Endothelial cell of umbilical vein (primary cell): ENCODE measurements around the gene TTLL4. TPM values are rescaled to one million over a fixed set of nuclear protein-coding genes. Genes with fewer than 3 reads are reported as not detected.

ENCODE experiments used
- BruUV-seq: library from RNA; stranded (reverse); fragments of 400-500 nt; replicated peaks from 2 replicates; lab custom pipeline; 2021; lab: Mats Ljungman, UMichigan
- CTCF ChIA-PET: fragments of 300-600, 350-600 bp; sonication (Branson Sonifier 250); formaldehyde crosslinking; loops from one replicate; lab custom pipeline; 2021; ENCODE audit warnings: antibody characterized with exemption, inconsistent platforms; lab: Charles Lee
- POLR2A ChIA-PET: fragments of 300-600, 350-600 bp; sonication (Branson Sonifier 250); formaldehyde crosslinking; loops from one replicate; lab custom pipeline; 2021; ENCODE audit warnings: antibody characterized with exemption, inconsistent platforms; lab: Charles Lee
- DNase-seq: peaks from one replicate; pipeline ENCODE4 v3.0.0-alpha.2; 2011; ENCODE audit warnings: low read depth, low spot score
- FAIRE-seq: peaks from 2 replicates; lab custom pipeline; 2011; peaks lifted over from hg19 to GRCh38; lab: Jason Lieb, UNC
- H2AFZ ChIP-seq: 2 replicates; pipeline ENCODE4 v1.6.0; 2012; ENCODE audit warnings: low read depth, low read length, control low read depth, inconsistent platforms
- H3K27ac ChIP-seq: 2 replicates; pipeline ENCODE4 v1.5.1; 2011; ENCODE audit warnings: low read depth, mild to moderate bottlenecking, control low read depth, low read length, moderate library complexity; ENCODE audit not compliant: insufficient read depth
- H3K27me3 ChIP-seq, 2 experiments: 2 replicates each; pipeline versions ENCODE4 v1.6.0 to v1.6.1; 2011; ENCODE audit warnings: low read length in 2 of 2, mixed read lengths in 1 of 2; ENCODE audit not compliant: control insufficient read depth in 2 of 2, insufficient read depth in 2 of 2
- H3K36me3 ChIP-seq, 2 experiments: 2 replicates in 1 of 2; 3 replicates in 1 of 2; pipeline ENCODE4 v1.5.1; 2011; ENCODE audit warnings: low read length in 2 of 2, mild to moderate bottlenecking in 1 of 2, moderate library complexity in 1 of 2; ENCODE audit not compliant: control insufficient read depth in 2 of 2, insufficient read depth in 2 of 2; ENCODE audit errors: extremely low read depth in 1 of 2
- H3K4me1 ChIP-seq: 3 replicates; pipeline ENCODE4 v1.5.1; 2011; ENCODE audit warnings: mild to moderate bottlenecking, low read length; ENCODE audit not compliant: control insufficient read depth, insufficient read depth; ENCODE audit errors: extremely low read depth
- H3K4me2 ChIP-seq: 2 replicates; pipeline ENCODE4 v1.6.1; 2011; ENCODE audit warnings: low read length, control low read depth, mixed read lengths; ENCODE audit not compliant: insufficient read depth
- H3K4me3 ChIP-seq, 3 experiments: fragments of 200-600 bp in 1 of 3; sonication (generic), shearing (Covaris generic) in 1 of 3; replicated peaks in 1 of 3; 2 replicates each; pipeline ENCODE4 v1.5.1; 2011 to 2016; ENCODE audit warnings: control low read depth in 3 of 3, low read length in 3 of 3, mild to moderate bottlenecking in 2 of 3, inconsistent platforms in 1 of 3, low read depth in 1 of 3, moderate library complexity in 1 of 3; ENCODE audit not compliant: insufficient read depth in 1 of 3
- H3K79me2 ChIP-seq: 2 replicates; pipeline ENCODE4 v1.6.0; 2012; ENCODE audit warnings: low read length, inconsistent platforms; ENCODE audit not compliant: control insufficient read depth, insufficient read depth
- H3K9ac ChIP-seq: replicated peaks from 2 replicates; pipeline ENCODE3; 2011; ENCODE audit warnings: low read length, control low read depth; ENCODE audit not compliant: insufficient read depth; ENCODE audit errors: extremely low read depth
- H3K9me1 ChIP-seq: replicated peaks from 3 replicates; pipeline ENCODE4 v1.6.0; 2011; ENCODE audit warnings: mild to moderate bottlenecking, low read length; ENCODE audit not compliant: control insufficient read depth, insufficient read depth; ENCODE audit errors: extremely low read depth
- H3K9me3 ChIP-seq: replicated peaks from 2 replicates; pipeline ENCODE4 v1.5.1; 2012; ENCODE audit warnings: low read length, inconsistent platforms; ENCODE audit not compliant: control insufficient read depth, insufficient read depth
- H4K20me1 ChIP-seq: replicated peaks from 2 replicates; pipeline ENCODE3; 2011; ENCODE audit warnings: mild to moderate bottlenecking, low read length; ENCODE audit not compliant: control insufficient read depth, insufficient read depth; ENCODE audit errors: extremely low read depth
- EZH2 ChIP-seq: IDR thresholded peaks from 2 replicates; pipeline ENCODE4 v1.6.1; 2012; ENCODE audit warnings: borderline replicate concordance, low read depth, mild to moderate bottlenecking, moderate library complexity, low read length, inconsistent platforms; ENCODE audit not compliant: severe bottlenecking
- FOS ChIP-seq: IDR thresholded peaks from 2 replicates; pipeline ENCODE4 v1.6.1; 2011; ENCODE audit warnings: mild to moderate bottlenecking, low read length, moderate library complexity, borderline replicate concordance; ENCODE audit not compliant: insufficient read depth
- GATA2 ChIP-seq: IDR thresholded peaks from 2 replicates; pipeline ENCODE4 v1.7.0; 2011; ENCODE audit warnings: low read depth, mild to moderate bottlenecking, moderate library complexity, mixed read lengths, low read length; ENCODE audit not compliant: insufficient read length, insufficient read depth
- JUN ChIP-seq: IDR thresholded peaks from 2 replicates; pipeline ENCODE4 v1.6.1; 2011; ENCODE audit warnings: borderline replicate concordance, low read depth; ENCODE audit not compliant: insufficient read length, insufficient read depth
- MYC ChIP-seq: IDR thresholded peaks from one replicate; pipeline ENCODE4 v1.6.1; 2011; ENCODE audit warnings: mild to moderate bottlenecking, low read depth, low read length
- POLR2A ChIP-seq: IDR thresholded peaks from 2 replicates; pipeline ENCODE4 v1.6.1; 2012; ENCODE audit warnings: low read depth, mild to moderate bottlenecking, control low read depth, low read length
- POLR2AphosphoS5 ChIP-seq: IDR thresholded peaks from 2 replicates; pipeline ENCODE4 v1.6.1; 2012; ENCODE audit warnings: low read depth, mild to moderate bottlenecking, control low read depth, low read length, moderate library complexity; ENCODE audit not compliant: insufficient read depth
- dilution Hi-C: fragments of 300-500 bp; cut with MboI; formaldehyde crosslinking; loops from one replicate; pipeline ENCODE4 v1.15.0; 2019; ENCODE audit warnings: low sequenced_read_pairs; ENCODE audit not compliant: extremely low pct_ligation_motif_present
- intact Hi-C: fragments of 100-400 bp; cut with micrococcal nuclease; formaldehyde crosslinking; loops from one replicate; pipeline ENCODE4 v1.10.0; 2022
- polyA plus RNA-seq, 4 experiments: library from polyadenylated mRNA; depleted of rRNA in 3 of 4; stranded (reverse) in 3 of 4; unstranded in 1 of 4; fragments of >200 nt; gene quantifications; 2 replicates each; pipeline versions ENCODE4 v1.2.1 to v1.2.3, GENCODE V29; 2011 to 2012; ENCODE audit warnings: missing spikeins in 1 of 4
- total RNA-seq: library from RNA; stranded (reverse); gene quantifications from 2 replicates; pipeline ENCODE4 v1.2.3, GENCODE V29; 2021
- TF ChIP-seq, protein P1 (sequence below), 2 donors: IDR thresholded peaks; 1 replicate in 1 of 2; 2 replicates in 1 of 2; pipeline ENCODE4 v1.5.1; 2011; ENCODE audit warnings: low read length in 2 of 2, mild to moderate bottlenecking in 2 of 2, moderate library complexity in 2 of 2, control low read depth in 1 of 2, inconsistent platforms in 1 of 2, low read depth in 1 of 2; ENCODE audit not compliant: insufficient read depth in 1 of 2; ENCODE audit errors: extremely low read depth in 1 of 2
- TF ChIP-seq, protein P2 (sequence below): IDR thresholded peaks from 2 replicates; pipeline ENCODE4 v1.6.1; 2011; ENCODE audit not compliant: insufficient read depth, insufficient read length

TTLL4 gene
- total and polyA plus RNA-seq, 2 donors (not counting 3 experiments of a cell fraction or from before 2014, with no cell fraction given), result 26.7 to 45.0 TPM

GRCh38 chr2:218733171-218734021 lies 22.8 kb downstream of the TTLL4 start:
- TF ChIP-seq, protein P1, sequence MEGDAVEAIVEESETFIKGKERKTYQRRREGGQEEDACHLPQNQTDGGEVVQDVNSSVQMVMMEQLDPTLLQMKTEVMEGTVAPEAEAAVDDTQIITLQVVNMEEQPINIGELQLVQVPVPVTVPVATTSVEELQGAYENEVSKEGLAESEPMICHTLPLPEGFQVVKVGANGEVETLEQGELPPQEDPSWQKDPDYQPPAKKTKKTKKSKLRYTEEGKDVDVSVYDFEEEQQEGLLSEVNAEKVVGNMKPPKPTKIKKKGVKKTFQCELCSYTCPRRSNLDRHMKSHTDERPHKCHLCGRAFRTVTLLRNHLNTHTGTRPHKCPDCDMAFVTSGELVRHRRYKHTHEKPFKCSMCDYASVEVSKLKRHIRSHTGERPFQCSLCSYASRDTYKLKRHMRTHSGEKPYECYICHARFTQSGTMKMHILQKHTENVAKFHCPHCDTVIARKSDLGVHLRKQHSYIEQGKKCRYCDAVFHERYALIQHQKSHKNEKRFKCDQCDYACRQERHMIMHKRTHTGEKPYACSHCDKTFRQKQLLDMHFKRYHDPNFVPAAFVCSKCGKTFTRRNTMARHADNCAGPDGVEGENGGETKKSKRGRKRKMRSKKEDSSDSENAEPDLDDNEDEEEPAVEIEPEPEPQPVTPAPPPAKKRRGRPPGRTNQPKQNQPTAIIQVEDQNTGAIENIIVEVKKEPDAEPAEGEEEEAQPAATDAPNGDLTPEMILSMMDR (IDR thresholded peaks at IDR 0.05; ENCODE audit: extremely low read depth in 1 of 2, insufficient read depth in 1 of 2, low read depth in 1 of 2, low read length in 2 of 2), result no peak
- TF ChIP-seq EZH2, result no peak
- TF ChIP-seq POLR2AphosphoS5, result no peak
- no peak for TF ChIP-seq FOS
- no peak for TF ChIP-seq POLR2A
- no peak for TF ChIP-seq MYC
- no peak for TF ChIP-seq GATA2
- TF ChIP-seq, protein P2, sequence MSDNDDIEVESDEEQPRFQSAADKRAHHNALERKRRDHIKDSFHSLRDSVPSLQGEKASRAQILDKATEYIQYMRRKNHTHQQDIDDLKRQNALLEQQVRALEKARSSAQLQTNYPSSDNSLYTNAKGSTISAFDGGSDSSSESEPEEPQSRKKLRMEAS, result no peak
- TF ChIP-seq JUN, result no peak
- no peak overlapping the region for H3K4me2 ChIP-seq
- ChIA-PET CTCF (interaction anchor here (3.7 to 5.3 kb wide), 2 partner anchors 22 to 115 kb away, joined by 30 to 105 read pairs; partner anchors contain the start of gene TTLL4), POLR2A (no interaction called here)
- BruUV-seq, result no TSS peak
- H3K9me3 ChIP-seq, result no peaks in the 10 kb centered on the region
- FAIRE-seq, result no peak
- dilution Hi-C loops, result no loop called here
- intact Hi-C loops, result no loop called here
- H3K27me3 ChIP-seq, result no peaks in the 10 kb centered on the region
- H2AFZ ChIP-seq, result no peak overlapping the region
- H3K27ac ChIP-seq, result no peak overlapping the region
- no peak overlapping the region for H3K4me3 ChIP-seq
- H4K20me1 ChIP-seq, result no peaks in the 10 kb centered on the region
- peaks cover under 1 to 7% of the 10 kb centered on the region in 2 experiments for H3K36me3 ChIP-seq
- H3K4me1 ChIP-seq, result peaks cover 16% of the 10 kb centered on the region
- H3K79me2 ChIP-seq, result peaks cover 41% of the 10 kb centered on the region
- no peak for DNase-seq
- no peaks in the 10 kb centered on the region for H3K9me1 ChIP-seq
- H3K9ac ChIP-seq, result no peak overlapping the region
